Measurements from ENCODE around the gene DACH1.

- TF ChIP-seq CTCF (IDR thresholded peaks at IDR 0.05; ENCODE audit: control extremely low read depth in 1 of 3, insufficient read depth in 1 of 3, low read depth in 1 of 3, low read length in 3 of 3) (no peak), JUND (IDR thresholded peaks at IDR 0.05; ENCODE audit: low read length) (no peak), KDM4A (IDR thresholded peaks at IDR 0.05; ENCODE audit: low read depth, low read length, severe bottlenecking) (no peak), POLR2A (IDR thresholded peaks at IDR 0.05; ENCODE audit: control extremely low read depth in 1 of 2, low read depth in 2 of 2, low read length in 2 of 2) (no peak), RFX5 (IDR thresholded peaks at IDR 0.05; ENCODE audit: borderline replicate concordance, low read depth, low read length) (no peak), SP1 (IDR thresholded peaks at IDR 0.05; ENCODE audit: low read depth, low read length) (no peak), CBX5 (IDR thresholded peaks at IDR 0.05; ENCODE audit: low read depth, low read length) (no peak), ASH2L (IDR thresholded peaks at IDR 0.05; ENCODE audit: low read length) (no peak), MAFK (IDR thresholded peaks at IDR 0.05; ENCODE audit: low read depth, low read length) (no peak)
- TF ChIP-seq, protein P1, sequence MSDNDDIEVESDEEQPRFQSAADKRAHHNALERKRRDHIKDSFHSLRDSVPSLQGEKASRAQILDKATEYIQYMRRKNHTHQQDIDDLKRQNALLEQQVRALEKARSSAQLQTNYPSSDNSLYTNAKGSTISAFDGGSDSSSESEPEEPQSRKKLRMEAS (IDR thresholded peaks at IDR 0.05) = no peak
Measured at GRCh38 chr13:71644579-71644978, 222.4 kb downstream of the DACH1 start.

Data from H1 (cell line).